GM21526 (cell line): Measurements from ENCODE around the gene SLC7A5.
"Not testable (repeated sequence)": the region's sequence is repeated elsewhere in the genome, so short reads cannot be mapped to it uniquely, and the experiment has no call there.

Experiments used
- ATAC-seq: cut with Tn5 transposase; IDR thresholded peaks from one replicate; pipeline ENCODE4 v1.9.1; 2021; ENCODE audit warnings: moderate library complexity; ENCODE audit not compliant: unreplicated experiment, low FRiP score

Gene SLC7A5

GRCh38 chr16:87836346-87836843, 32.9 kb downstream of the SLC7A5 start:
- no peak for ATAC-seq

- ATAC-seq: no peak
These were observed 33.4 kb downstream of the SLC7A5 start for GRCh38 chr16:87835882-87836331.

- no peak for ATAC-seq
These were observed 34.4 kb downstream of the SLC7A5 start for GRCh38 chr16:87834668-87835473.

GRCh38 chr16:87834005-87834667, 35.2 kb downstream of the SLC7A5 start:
- no peak for ATAC-seq

GRCh38 chr16:87833548-87833947, 35.8 kb downstream of the SLC7A5 start:
- ATAC-seq: no peak

GRCh38 chr16:87832741-87833502, 36.4 kb downstream of the SLC7A5 start:
- no peak for ATAC-seq

- no peak for ATAC-seq
These were observed 37.2 kb downstream of the SLC7A5 start for GRCh38 chr16:87832137-87832527.

GRCh38 chr16:87831421-87832136, 37.7 kb downstream of the SLC7A5 start:
- ATAC-seq: no peak

GRCh38 chr16:87830673-87831420, 38.5 kb downstream of the SLC7A5 start:
- ATAC-seq: no peak

GRCh38 chr16:87829988-87830672, 39.2 kb downstream of the SLC7A5 start:
- ATAC-seq: no peak

- no peak for ATAC-seq
These were observed 39.7 kb downstream of the SLC7A5 start for GRCh38 chr16:87829622-87829980.

GRCh38 chr16:87828907-87829621, 40.2 kb downstream of the SLC7A5 start:
- ATAC-seq: no peak

- no peak for ATAC-seq
These were observed 41.0 kb downstream of the SLC7A5 start for GRCh38 chr16:87828071-87828906.

- ATAC-seq: not testable (repeated sequence)
These were observed 41.8 kb downstream of the SLC7A5 start for GRCh38 chr16:87827588-87827915.

- ATAC-seq: no peak
These were observed 42.3 kb downstream of the SLC7A5 start for GRCh38 chr16:87826798-87827587.

- not testable (repeated sequence) for ATAC-seq
These were observed 42.9 kb downstream of the SLC7A5 start for GRCh38 chr16:87826407-87826797.

- not testable (repeated sequence) for ATAC-seq
These were observed 43.5 kb downstream of the SLC7A5 start for GRCh38 chr16:87825842-87826120.
